Measurements from ENCODE around the gene UPF1. TPM values are rescaled to one million over a fixed set of nuclear protein-coding genes. Genes with fewer than 3 reads are reported as not detected.

The UPF1 gene
- total RNA-seq, 2 experiments from 2014 or later = 77.2 to 113 TPM

DNA sequence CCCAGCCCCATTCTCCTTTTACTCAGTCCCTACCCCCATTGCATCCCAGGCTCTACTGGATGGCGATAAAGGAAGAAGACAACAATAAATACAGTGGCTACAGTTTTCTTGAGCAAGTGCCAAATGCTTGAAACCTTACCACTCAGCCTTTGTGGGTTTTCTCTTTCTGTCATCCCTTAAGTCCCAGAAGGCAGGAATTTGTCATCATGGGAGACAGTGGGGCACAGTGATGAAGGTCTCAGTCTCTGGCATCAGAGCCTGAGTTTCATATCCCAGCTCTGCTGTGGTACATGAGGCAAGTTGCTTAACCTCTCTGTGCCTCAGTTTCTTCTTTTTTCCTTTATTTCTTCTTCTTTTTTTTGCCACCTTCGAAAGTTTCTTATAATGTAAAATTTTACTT is 35.5 kb upstream of the UPF1 start:
- ChIA-PET CTCF (ENCODE audit: unreplicated experiment) (no interaction called here), POLR2A (interaction anchor here (0.7 to 1.0 kb wide), 2 partner anchors 9 to 36 kb away, joined by 3 to 10 read pairs; partner anchors contain the start of gene UPF1)
- H3K36me3 ChIP-seq (ENCODE audit: insufficient read depth, low read length) = no peaks in the 10 kb centered on the region
- no peaks in the 10 kb centered on the region for H3K9me2 ChIP-seq (ENCODE audit: insufficient read depth, low read length)
- no TSS peak for BruUV-seq (replicated peaks)
- H4K20me1 ChIP-seq (ENCODE audit: insufficient read depth, low read length) = no peaks in the 10 kb centered on the region
- H3K4me2 ChIP-seq (ENCODE audit: low read length) = no peak overlapping the region
- no peak for TF ChIP-seq EZH2phosphoT487 (IDR thresholded peaks at IDR 0.05; ENCODE audit: borderline replicate concordance, low read depth, low read length)
- TF ChIP-seq, protein P1, sequence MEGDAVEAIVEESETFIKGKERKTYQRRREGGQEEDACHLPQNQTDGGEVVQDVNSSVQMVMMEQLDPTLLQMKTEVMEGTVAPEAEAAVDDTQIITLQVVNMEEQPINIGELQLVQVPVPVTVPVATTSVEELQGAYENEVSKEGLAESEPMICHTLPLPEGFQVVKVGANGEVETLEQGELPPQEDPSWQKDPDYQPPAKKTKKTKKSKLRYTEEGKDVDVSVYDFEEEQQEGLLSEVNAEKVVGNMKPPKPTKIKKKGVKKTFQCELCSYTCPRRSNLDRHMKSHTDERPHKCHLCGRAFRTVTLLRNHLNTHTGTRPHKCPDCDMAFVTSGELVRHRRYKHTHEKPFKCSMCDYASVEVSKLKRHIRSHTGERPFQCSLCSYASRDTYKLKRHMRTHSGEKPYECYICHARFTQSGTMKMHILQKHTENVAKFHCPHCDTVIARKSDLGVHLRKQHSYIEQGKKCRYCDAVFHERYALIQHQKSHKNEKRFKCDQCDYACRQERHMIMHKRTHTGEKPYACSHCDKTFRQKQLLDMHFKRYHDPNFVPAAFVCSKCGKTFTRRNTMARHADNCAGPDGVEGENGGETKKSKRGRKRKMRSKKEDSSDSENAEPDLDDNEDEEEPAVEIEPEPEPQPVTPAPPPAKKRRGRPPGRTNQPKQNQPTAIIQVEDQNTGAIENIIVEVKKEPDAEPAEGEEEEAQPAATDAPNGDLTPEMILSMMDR (conservative IDR thresholded peaks at IDR 0.05; ENCODE audit: low read length) = no peak
- intact Hi-C loops (cut with micrococcal nuclease; ENCODE audit: unreplicated experiment) = no loop called here
- H3K4me1 ChIP-seq (ENCODE audit: insufficient read depth, low read length, poor library complexity, severe bottlenecking) = no peaks in the 10 kb centered on the region
- H3K27ac ChIP-seq (ENCODE audit: low read depth, low read length, poor library complexity, severe bottlenecking) = no peak overlapping the region
- H3K9me3 ChIP-seq (ENCODE audit: low read length) = no peaks in the 10 kb centered on the region
- H3K4me3 ChIP-seq (ENCODE audit: low read depth, low read length, poor library complexity, severe bottlenecking) = no peak overlapping the region
- no peak overlapping the region for H2AFZ ChIP-seq (ENCODE audit: low read length)
- no peak for DNase-seq (ENCODE audit: low spot score)
- no peaks in the 10 kb centered on the region for H3K79me2 ChIP-seq (ENCODE audit: insufficient read depth, low read depth, low read length)

DNA sequence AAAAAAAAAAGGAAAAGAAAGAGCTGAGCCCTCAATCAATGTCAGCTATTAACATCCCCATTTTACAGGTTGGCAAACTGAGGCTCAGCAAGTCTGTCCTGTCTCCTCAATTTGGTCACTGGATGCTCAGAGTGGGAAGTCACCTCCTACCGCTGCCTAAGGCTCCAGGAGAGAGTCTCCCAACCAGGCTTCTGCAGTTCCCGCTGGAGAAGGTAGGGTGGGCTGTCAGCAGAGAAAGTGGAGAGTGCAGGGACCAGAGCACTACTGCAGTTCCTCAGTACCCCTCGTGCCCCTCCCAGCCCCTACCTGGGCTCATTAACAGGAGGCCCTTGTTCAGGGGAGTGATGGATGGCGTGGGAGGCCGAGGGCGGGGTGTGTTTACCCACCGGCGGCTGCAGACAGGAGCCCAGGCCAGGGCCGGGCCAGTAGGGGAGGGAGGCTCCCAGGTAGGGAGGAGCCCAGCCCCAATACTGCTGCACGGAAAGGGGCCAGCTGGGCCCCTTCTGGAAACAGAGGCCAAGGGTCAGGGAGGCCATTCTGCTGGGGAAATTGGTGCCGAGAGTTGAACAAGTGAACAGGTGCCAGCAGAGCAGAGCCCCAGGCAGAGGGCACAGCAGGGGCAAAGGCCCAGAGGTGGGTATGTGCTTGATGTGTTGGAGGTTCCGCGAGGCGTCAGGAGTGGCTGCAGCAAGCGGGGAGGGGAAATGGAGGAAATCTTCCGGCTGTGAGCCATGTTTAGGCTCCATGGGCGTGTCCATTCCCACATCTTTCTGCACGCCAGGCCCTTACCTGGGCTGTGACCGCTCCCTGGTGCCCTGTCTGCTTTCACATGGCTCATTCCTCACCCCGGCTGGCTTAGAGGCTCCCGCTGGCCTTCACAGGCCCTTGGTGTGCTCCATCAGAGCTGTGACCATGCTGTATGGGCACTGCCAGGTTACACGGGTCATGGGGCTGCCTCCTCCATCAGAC is 33.1 kb upstream of the UPF1 start:
- Histone ChIP-seq H3K4me1 (ENCODE audit: insufficient read depth, low read length, poor library complexity, severe bottlenecking) (peaks cover 2% of the 10 kb centered on the region), H3K36me3 (ENCODE audit: insufficient read depth, low read length) (no peaks in the 10 kb centered on the region), H3K79me2 (ENCODE audit: insufficient read depth, low read depth, low read length) (no peaks in the 10 kb centered on the region), H3K4me3 (ENCODE audit: low read depth, low read length, poor library complexity, severe bottlenecking) (no peak overlapping the region), H3K4me2 (ENCODE audit: low read length) (no peak overlapping the region), H2AFZ (ENCODE audit: low read length) (no peak overlapping the region), H4K20me1 (ENCODE audit: insufficient read depth, low read length) (no peaks in the 10 kb centered on the region), H3K27ac (ENCODE audit: low read depth, low read length, poor library complexity, severe bottlenecking) (no peak overlapping the region), H3K9me3 (ENCODE audit: low read length) (no peaks in the 10 kb centered on the region), H3K9me2 (ENCODE audit: insufficient read depth, low read length) (no peaks in the 10 kb centered on the region)
- intact Hi-C loops (cut with micrococcal nuclease; ENCODE audit: unreplicated experiment) = no loop called here
- CTCF ChIA-PET (ENCODE audit: unreplicated experiment) = no interaction called here
- POLR2A ChIA-PET = no interaction called here
- DNase-seq (ENCODE audit: low spot score) = no peak
- TF ChIP-seq, protein P1 (conservative IDR thresholded peaks at IDR 0.05; ENCODE audit: low read length) = no peak
- TF ChIP-seq EZH2phosphoT487 (IDR thresholded peaks at IDR 0.05; ENCODE audit: borderline replicate concordance, low read depth, low read length) = no peak
- BruUV-seq (replicated peaks) = no TSS peak

DNA sequence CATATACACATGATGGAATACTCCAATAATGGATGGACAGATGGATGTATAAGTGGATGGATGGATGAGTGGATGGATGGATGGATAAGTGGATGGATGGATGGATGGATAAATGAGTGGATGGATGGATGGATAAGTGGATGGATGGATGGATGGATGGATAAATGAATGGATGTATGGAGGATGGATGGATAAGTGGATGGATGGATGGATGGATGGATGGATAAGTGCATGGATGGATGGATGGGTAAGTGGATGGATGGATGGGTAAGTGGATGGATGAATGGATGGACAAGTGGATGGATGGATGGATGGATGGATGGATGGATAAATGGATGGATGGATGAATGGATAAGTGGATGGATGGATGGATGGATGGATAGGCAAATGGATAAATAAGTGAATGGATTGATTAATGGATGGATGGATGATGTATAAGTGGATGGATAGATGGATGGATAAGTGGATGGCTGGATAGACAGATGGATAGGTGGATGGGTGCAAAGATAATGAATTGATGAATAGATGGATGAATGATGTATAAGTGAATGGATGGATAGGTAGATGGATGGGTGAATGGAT is 32.3 kb upstream of the UPF1 start:
- no peak for DNase-seq (ENCODE audit: low spot score)
- TF ChIP-seq, protein P1 (conservative IDR thresholded peaks at IDR 0.05; ENCODE audit: low read length) = no peak
- TF ChIP-seq EZH2phosphoT487 (IDR thresholded peaks at IDR 0.05; ENCODE audit: borderline replicate concordance, low read depth, low read length) = no peak
- POLR2A ChIA-PET = no interaction called here

More for the DNA sequence above, 32.3 kb upstream of the UPF1 start:
- Histone ChIP-seq H3K27ac (ENCODE audit: low read depth, low read length, poor library complexity, severe bottlenecking) (no peak overlapping the region), H2AFZ (ENCODE audit: low read length) (no peak overlapping the region), H4K20me1 (ENCODE audit: insufficient read depth, low read length) (no peaks in the 10 kb centered on the region), H3K9me3 (ENCODE audit: low read length) (no peaks in the 10 kb centered on the region), H3K4me2 (ENCODE audit: low read length) (no peak overlapping the region), H3K36me3 (ENCODE audit: insufficient read depth, low read length) (no peaks in the 10 kb centered on the region), H3K4me1 (ENCODE audit: insufficient read depth, low read length, poor library complexity, severe bottlenecking) (peaks cover 2% of the 10 kb centered on the region), H3K9me2 (ENCODE audit: insufficient read depth, low read length) (no peaks in the 10 kb centered on the region), H3K4me3 (ENCODE audit: low read depth, low read length, poor library complexity, severe bottlenecking) (no peak overlapping the region), H3K79me2 (ENCODE audit: insufficient read depth, low read depth, low read length) (no peaks in the 10 kb centered on the region)
- no TSS peak for BruUV-seq (replicated peaks)
- intact Hi-C loops (cut with micrococcal nuclease; ENCODE audit: unreplicated experiment) = no loop called here
- CTCF ChIA-PET (ENCODE audit: unreplicated experiment) = no interaction called here

All from OCI-LY7 (cell line).